Keratinocyte (primary cell): ENCODE data around the gene PCDH9.

Experiments used
- CTCF ChIP-seq, 3 experiments: IDR thresholded peaks in 1 of 3; conservative IDR thresholded peaks in 1 of 3; optimal IDR thresholded peaks in 1 of 3; 2 replicates in 2 of 3; 3 replicates in 1 of 3; pipeline versions ENCODE3 to v1.5.1; 2011; ENCODE audit warnings: low read length in 3 of 3, mild to moderate bottlenecking in 3 of 3, moderate library complexity in 2 of 3, control low read depth in 1 of 3, inconsistent platforms in 1 of 3; ENCODE audit not compliant: insufficient read depth in 2 of 3; ENCODE audit errors: extremely low read depth in 1 of 3
- EZH2 ChIP-seq: IDR thresholded peaks from one replicate; pipeline ENCODE4 v1.6.1; 2012; ENCODE audit warnings: inconsistent platforms, mild to moderate bottlenecking, low read length, moderate library complexity

- no peak for TF ChIP-seq CTCF (optimal IDR thresholded peaks at IDR 0.05 in 1 of 3, IDR thresholded peaks at IDR 0.05 in 1 of 3, conservative IDR thresholded peaks at IDR 0.05 in 1 of 3; ENCODE audit: extremely low read depth in 1 of 3, insufficient read depth in 2 of 3, low read length in 3 of 3)
- no peak for TF ChIP-seq EZH2
Measured at GRCh38 chr13:66335626-66336025, 894.5 kb downstream of the PCDH9 start.
